Measurements from ENCODE around the gene DGKI. TPM values are rescaled to one million over a fixed set of nuclear protein-coding genes. Genes with fewer than 3 reads are reported as not detected.
A peak's percentile ranks its signal among the peaks of the same experiment; 100 is the strongest.

The DGKI gene
- total RNA-seq, 1 experiment from 2014 or later: 0.79 TPM

- H3K4me3 Mint-ChIP-seq: no peak overlapping the region
- no peaks in the 10 kb centered on the region for H3K27me3 Mint-ChIP-seq (ENCODE audit: low read depth)
- ChIA-PET POLR2A (no interaction called here), CTCF (interaction anchor here (0.6 to 4.8 kb wide), 22 partner anchors 10 to 724 kb away, joined by 3 to 46 read pairs (median 5); partner anchors contain the start of gene CHRM2)
- TF ChIP-seq, protein P1, sequence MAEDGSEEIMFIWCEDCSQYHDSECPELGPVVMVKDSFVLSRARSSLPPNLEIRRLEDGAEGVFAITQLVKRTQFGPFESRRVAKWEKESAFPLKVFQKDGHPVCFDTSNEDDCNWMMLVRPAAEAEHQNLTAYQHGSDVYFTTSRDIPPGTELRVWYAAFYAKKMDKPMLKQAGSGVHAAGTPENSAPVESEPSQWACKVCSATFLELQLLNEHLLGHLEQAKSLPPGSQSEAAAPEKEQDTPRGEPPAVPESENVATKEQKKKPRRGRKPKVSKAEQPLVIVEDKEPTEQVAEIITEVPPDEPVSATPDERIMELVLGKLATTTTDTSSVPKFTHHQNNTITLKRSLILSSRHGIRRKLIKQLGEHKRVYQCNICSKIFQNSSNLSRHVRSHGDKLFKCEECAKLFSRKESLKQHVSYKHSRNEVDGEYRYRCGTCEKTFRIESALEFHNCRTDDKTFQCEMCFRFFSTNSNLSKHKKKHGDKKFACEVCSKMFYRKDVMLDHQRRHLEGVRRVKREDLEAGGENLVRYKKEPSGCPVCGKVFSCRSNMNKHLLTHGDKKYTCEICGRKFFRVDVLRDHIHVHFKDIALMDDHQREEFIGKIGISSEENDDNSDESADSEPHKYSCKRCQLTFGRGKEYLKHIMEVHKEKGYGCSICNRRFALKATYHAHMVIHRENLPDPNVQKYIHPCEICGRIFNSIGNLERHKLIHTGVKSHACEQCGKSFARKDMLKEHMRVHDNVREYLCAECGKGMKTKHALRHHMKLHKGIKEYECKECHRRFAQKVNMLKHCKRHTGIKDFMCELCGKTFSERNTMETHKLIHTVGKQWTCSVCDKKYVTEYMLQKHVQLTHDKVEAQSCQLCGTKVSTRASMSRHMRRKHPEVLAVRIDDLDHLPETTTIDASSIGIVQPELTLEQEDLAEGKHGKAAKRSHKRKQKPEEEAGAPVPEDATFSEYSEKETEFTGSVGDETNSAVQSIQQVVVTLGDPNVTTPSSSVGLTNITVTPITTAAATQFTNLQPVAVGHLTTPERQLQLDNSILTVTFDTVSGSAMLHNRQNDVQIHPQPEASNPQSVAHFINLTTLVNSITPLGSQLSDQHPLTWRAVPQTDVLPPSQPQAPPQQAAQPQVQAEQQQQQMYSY (CRISPR knock-in tag; IDR thresholded peaks at IDR 0.05): no peak
- TF ChIP-seq JAZF1 (CRISPR knock-in tag; IDR thresholded peaks at IDR 0.05): no peak
- TF ChIP-seq CTCF (IDR thresholded peaks at IDR 0.05): peak; percentile 64
- TF ChIP-seq, protein P2, sequence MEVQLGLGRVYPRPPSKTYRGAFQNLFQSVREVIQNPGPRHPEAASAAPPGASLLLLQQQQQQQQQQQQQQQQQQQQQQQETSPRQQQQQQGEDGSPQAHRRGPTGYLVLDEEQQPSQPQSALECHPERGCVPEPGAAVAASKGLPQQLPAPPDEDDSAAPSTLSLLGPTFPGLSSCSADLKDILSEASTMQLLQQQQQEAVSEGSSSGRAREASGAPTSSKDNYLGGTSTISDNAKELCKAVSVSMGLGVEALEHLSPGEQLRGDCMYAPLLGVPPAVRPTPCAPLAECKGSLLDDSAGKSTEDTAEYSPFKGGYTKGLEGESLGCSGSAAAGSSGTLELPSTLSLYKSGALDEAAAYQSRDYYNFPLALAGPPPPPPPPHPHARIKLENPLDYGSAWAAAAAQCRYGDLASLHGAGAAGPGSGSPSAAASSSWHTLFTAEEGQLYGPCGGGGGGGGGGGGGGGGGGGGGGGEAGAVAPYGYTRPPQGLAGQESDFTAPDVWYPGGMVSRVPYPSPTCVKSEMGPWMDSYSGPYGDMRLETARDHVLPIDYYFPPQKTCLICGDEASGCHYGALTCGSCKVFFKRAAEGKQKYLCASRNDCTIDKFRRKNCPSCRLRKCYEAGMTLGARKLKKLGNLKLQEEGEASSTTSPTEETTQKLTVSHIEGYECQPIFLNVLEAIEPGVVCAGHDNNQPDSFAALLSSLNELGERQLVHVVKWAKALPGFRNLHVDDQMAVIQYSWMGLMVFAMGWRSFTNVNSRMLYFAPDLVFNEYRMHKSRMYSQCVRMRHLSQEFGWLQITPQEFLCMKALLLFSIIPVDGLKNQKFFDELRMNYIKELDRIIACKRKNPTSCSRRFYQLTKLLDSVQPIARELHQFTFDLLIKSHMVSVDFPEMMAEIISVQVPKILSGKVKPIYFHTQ (CRISPR knock-in tag; IDR thresholded peaks at IDR 0.05): no peak
- TF ChIP-seq SMAD4 (CRISPR knock-in tag; IDR thresholded peaks at IDR 0.05): no peak
- H3K4me1 Mint-ChIP-seq: no peaks in the 10 kb centered on the region; the same call in 1 of the 2 replicates
- ATAC-seq (peak; percentile 83), DNase-seq (ENCODE audit: low spot score) (peak; percentile 57)
- H3K36me3 Mint-ChIP-seq: no peaks in the 10 kb centered on the region
- H3K9me3 Mint-ChIP-seq: no peaks in the 10 kb centered on the region
- no peak overlapping the region for H3K27ac Mint-ChIP-seq
Observed at GRCh38 chr7:137592232-137592896, 254.4 kb downstream of the DGKI start.

DNA sequence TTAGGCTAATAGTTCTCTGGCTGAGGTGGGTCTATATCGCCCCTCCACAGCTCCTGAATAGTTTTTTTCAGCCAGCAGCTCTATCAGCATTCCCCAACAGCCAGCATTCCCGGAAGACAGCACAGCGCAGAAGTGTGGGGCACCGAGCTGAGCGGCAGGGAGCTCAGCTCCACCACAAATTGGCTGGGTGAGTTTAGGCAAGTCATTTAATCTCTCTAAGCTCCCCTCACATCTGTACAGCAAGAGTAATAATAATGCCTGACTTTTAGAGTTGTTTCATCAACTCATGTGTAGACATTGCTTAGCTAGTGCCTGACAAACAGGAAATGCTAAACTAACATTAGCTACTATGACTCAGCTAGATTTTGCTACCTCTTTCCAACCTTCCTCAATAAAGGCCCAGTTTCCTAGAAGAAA, 255.3 kb downstream of the DGKI start:
- TF ChIP-seq E2F5 (CRISPR knock-in tag; IDR thresholded peaks at IDR 0.05) (no peak), NFE2L1 (CRISPR knock-in tag; IDR thresholded peaks at IDR 0.05) (0 out of 2 replicates have a peak, but pooled peaks have one; percentile 23), USF2 (CRISPR knock-in tag; IDR thresholded peaks at IDR 0.05) (no peak), ZNF423 (CRISPR knock-in tag; IDR thresholded peaks at IDR 0.05) (no peak)
- no peak for DNase-seq (ENCODE audit: low spot score)
- H3K4me3 Mint-ChIP-seq: no peak overlapping the region
- no peak overlapping the region for H3K27ac Mint-ChIP-seq
- no peaks in the 10 kb centered on the region; the same call in 1 of the 2 replicates for H3K4me1 Mint-ChIP-seq
- peak; percentile 60 for ATAC-seq
- POLR2A ChIA-PET: no interaction called here
- no peaks in the 10 kb centered on the region for H3K36me3 Mint-ChIP-seq
- no peaks in the 10 kb centered on the region for H3K9me3 Mint-ChIP-seq
- H3K27me3 Mint-ChIP-seq (ENCODE audit: low read depth): no peaks in the 10 kb centered on the region
- CTCF ChIA-PET: interaction anchor here (0.9 to 4.8 kb wide), 17 partner anchors 11 to 723 kb away, joined by 3 to 46 read pairs (median 5); partner anchors contain the start of gene CHRM2

DNA sequence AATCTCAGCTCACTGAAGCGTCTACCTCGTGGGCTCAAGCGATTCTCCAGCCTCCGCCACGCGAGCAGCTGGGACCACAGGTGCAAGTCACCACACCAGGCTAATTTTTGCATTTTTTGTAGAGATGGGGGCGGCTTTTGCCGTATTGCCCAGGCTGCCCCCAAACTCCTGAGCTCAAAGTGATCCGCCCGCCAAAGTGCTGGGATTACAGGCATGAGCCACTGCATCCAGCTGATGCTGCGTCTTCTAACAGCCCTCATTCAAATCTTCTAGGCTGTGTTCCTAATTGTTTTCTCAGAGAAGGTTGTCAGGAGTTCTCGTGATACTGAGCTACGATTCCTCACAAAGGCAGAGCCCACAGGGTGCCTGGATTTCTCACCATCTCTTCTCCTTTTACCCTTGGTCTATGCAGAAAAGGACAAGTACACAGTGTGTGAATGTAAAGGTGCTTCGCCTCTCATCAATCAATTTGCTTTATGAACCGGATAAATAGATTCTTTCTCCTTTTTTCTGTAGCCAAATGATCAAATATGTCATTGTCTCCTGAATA, 255.9 kb downstream of the DGKI start:
- Mint-ChIP-seq H3K36me3 (no peaks in the 10 kb centered on the region), H3K9me3 (no peaks in the 10 kb centered on the region), H3K4me3 (no peak overlapping the region), H3K4me1 (no peaks in the 10 kb centered on the region; the same call in 1 of the 2 replicates), H3K27ac (no peak overlapping the region), H3K27me3 (ENCODE audit: low read depth) (no peaks in the 10 kb centered on the region)
- ChIA-PET CTCF (interaction anchor here (1.2 to 4.8 kb wide), 12 partner anchors 15 to 421 kb away, joined by 3 to 46 read pairs (median 6); no protein-coding TSS in a partner anchor), POLR2A (no interaction called here)
- DNase-seq (ENCODE audit: low spot score): no peak
- ATAC-seq: peak; percentile 21
- no peak for TF ChIP-seq MXD4 (CRISPR knock-in tag; IDR thresholded peaks at IDR 0.05; ENCODE audit: borderline replicate concordance)
- no peak for TF ChIP-seq RORB (CRISPR knock-in tag; IDR thresholded peaks at IDR 0.05)
- no peak for TF ChIP-seq TEAD4 (CRISPR knock-in tag; IDR thresholded peaks at IDR 0.05)
- TF ChIP-seq ZNF121 (CRISPR knock-in tag; IDR thresholded peaks at IDR 0.05): no peak
- TF ChIP-seq ZNF416 (CRISPR knock-in tag; IDR thresholded peaks at IDR 0.05): no peak
- no peak for TF ChIP-seq ZNF138 (CRISPR knock-in tag; conservative IDR thresholded peaks at IDR 0.05)
- TF ChIP-seq IRF2 (CRISPR knock-in tag; IDR thresholded peaks at IDR 0.05; ENCODE audit: borderline replicate concordance, low read depth): no peak
- TF ChIP-seq, protein P3, sequence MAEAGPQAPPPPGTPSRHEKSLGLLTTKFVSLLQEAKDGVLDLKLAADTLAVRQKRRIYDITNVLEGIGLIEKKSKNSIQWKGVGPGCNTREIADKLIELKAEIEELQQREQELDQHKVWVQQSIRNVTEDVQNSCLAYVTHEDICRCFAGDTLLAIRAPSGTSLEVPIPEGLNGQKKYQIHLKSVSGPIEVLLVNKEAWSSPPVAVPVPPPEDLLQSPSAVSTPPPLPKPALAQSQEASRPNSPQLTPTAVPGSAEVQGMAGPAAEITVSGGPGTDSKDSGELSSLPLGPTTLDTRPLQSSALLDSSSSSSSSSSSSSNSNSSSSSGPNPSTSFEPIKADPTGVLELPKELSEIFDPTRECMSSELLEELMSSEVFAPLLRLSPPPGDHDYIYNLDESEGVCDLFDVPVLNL (CRISPR knock-in tag; IDR thresholded peaks at IDR 0.05; ENCODE audit: borderline replicate concordance, low read depth): no peak
- TF ChIP-seq JUN (CRISPR knock-in tag; IDR thresholded peaks at IDR 0.05): no peak
- no peak for TF ChIP-seq ATF3 (CRISPR knock-in tag; conservative IDR thresholded peaks at IDR 0.05)
- TF ChIP-seq SMAD4 (CRISPR knock-in tag; IDR thresholded peaks at IDR 0.05): no peak
